Activated T-helper 2 cell treated with anti-CD3 and anti-CD28 coated beads, Interferon-gamma antibody, Interleukin-2, Interleukin-4, amounts not matched to agents 10 μg/mL and 5 μg/mL and 100 μg/mL, durations not matched to agents 14 hours and 24 hours and 36 hours (primary cell): ENCODE results near the gene VARS2. TPM values are rescaled to one million over a fixed set of nuclear protein-coding genes. Genes with fewer than 3 reads are reported as not detected.
"Not testable (repeated sequence)": the region's sequence is repeated elsewhere in the genome, so short reads cannot be mapped to it uniquely, and the experiment has no call there.

Source experiments
- DNase-seq: peaks from one replicate; pipeline ENCODE4 v3.0.0; 2021; ENCODE audit warnings: low spot score
- H3K27ac Mint-ChIP-seq: one replicate; pipeline ENCODE4 v1.8.0; 2021; ENCODE audit warnings: mixed read lengths
- H3K27me3 Mint-ChIP-seq: one replicate; pipeline ENCODE4 v1.8.0; 2021; ENCODE audit warnings: low read depth, mixed read lengths
- H3K36me3 Mint-ChIP-seq: one replicate; pipeline ENCODE4 v1.8.0; 2021; ENCODE audit warnings: low read depth, mixed read lengths
- H3K4me1 Mint-ChIP-seq: one replicate; pipeline ENCODE4 v1.8.0; 2021; ENCODE audit warnings: low read depth, mixed read lengths
- H3K4me3 Mint-ChIP-seq: one replicate; pipeline ENCODE4 v1.8.0; 2021; ENCODE audit warnings: low read depth, mild to moderate bottlenecking, moderate library complexity, mixed read lengths
- H3K9me3 Mint-ChIP-seq: one replicate; pipeline ENCODE4 v1.8.0; 2021; ENCODE audit warnings: mixed read lengths
- intact Hi-C: fragments of 100-400 bp; cut with micrococcal nuclease; formaldehyde crosslinking; loops from one replicate; pipeline ENCODE4 v1.15.1; 2023
- total RNA-seq: library from RNA; stranded (reverse); gene quantifications from 2 replicates; pipeline ENCODE4 v1.2.3, GENCODE V29; 2022

VARS2 gene
- total RNA-seq, 1 donor from 2014 or later: 67.0 TPM

DNA sequence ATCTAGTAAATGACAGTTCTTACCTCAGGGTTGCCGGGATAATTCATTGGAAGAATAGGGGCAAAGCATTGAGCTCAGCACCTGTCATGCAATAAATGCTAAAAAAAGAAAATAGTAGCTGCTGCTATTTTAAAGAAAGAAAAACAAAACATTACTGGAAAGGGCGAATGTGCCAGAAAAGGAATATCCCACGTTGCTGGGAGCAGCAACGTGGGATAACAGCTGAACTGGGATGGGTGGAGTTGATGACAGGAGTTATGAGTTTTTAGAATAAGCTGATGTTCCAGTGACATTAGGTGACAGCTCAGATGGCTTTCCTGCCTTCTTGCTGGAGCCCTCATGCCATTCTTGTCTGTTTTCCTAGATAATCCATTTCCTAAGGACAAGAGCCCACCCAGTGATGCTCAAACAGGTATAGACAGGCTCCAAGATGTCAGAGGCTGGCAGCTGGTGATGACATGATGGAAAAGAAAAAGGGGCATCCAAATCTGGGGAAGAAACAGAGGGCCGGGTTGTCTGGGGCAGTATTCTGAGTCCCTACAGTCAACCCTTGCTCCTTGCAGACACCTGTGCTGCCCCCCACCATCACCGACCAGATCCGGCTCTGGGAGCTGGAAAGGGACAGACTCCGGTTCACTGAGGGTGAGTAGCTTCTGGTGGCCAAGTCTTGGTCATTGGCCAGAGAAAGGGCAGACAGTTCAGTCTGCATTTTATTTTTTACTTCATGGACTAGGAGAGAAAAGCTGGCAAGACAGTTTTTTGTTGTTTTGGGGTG lies 1.1 kb upstream of the VARS2 start:
- no peak overlapping the region for H3K27ac Mint-ChIP-seq
- no peaks in the 10 kb centered on the region for H3K9me3 Mint-ChIP-seq
- H3K4me1 Mint-ChIP-seq: peaks cover 25% of the 10 kb centered on the region
- peaks cover 62% of the 10 kb centered on the region for H3K36me3 Mint-ChIP-seq
- no peaks in the 10 kb centered on the region for H3K27me3 Mint-ChIP-seq
- H3K4me3 Mint-ChIP-seq: peak overlapping the region; percentile 97
- intact Hi-C loops: no loop called here
- no peak for DNase-seq

- Mint-ChIP-seq H3K4me1 (peaks cover 20% of the 10 kb centered on the region), H3K27ac (no peak overlapping the region), H3K9me3 (no peaks in the 10 kb centered on the region), H3K4me3 (peak overlapping the region; percentile 97), H3K36me3 (peaks cover 66% of the 10 kb centered on the region), H3K27me3 (no peaks in the 10 kb centered on the region)
- intact Hi-C loops: loop anchor here (2.0 kb wide), 2 partner anchors 165 to 173 kb away; no protein-coding TSS in a partner anchor
- DNase-seq: no peak
Observed at GRCh38 chr6:30913721-30914075, 340 bp upstream of the VARS2 start.

DNA sequence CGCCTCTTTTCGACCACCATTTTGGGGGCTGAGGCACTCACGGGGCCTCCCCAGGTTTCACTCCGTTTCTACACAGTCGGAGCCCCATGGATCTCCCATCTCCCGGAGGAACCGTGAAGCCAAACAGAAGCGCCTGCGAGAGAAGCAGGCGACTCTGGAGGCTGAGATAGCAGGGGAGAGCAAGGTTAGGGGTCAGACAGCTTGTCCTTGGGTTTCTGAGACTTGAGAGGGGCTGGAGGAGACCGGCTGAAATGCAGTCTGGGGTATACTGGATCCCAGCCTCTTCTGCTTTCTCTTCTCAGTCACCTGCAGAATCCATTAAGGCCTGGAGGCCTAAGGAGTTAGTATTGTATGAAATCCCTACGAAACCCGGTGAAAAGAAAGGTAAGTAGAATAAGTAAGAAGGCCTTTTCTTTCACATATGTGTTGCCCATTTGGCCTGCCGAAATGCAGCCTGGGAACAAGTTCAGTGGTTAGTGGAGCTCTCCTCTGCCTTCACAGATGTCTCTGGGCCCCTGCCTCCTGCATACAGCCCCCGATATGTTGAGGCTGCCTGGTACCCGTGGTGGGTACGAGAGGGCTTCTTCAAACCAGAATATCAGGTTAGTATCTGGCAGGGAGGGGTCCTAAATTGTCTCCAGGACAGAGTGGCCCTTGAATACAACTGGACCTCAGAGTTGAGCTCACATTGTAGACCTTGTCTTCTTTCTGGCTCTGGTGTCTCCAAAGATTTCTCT lies 984 bp downstream of the VARS2 start:
- Mint-ChIP-seq H3K27ac (peak overlapping the region; percentile 88), H3K4me3 (peak overlapping the region; percentile 97)

GRCh38 chr6:30915591-30915946 lies 1.5 kb downstream of the VARS2 start:
- Mint-ChIP-seq H3K4me1 (peaks cover 16% of the 10 kb centered on the region), H3K9me3 (no peaks in the 10 kb centered on the region), H3K36me3 (peaks cover 70% of the 10 kb centered on the region), H3K27ac (peak overlapping the region; percentile 28), H3K27me3 (no peaks in the 10 kb centered on the region), H3K4me3 (peak overlapping the region; percentile 97)
- DNase-seq: no peak
- intact Hi-C loops: loop anchor here (2.0 kb wide), 2 partner anchors 163 to 171 kb away; no protein-coding TSS in a partner anchor

More for the DNA sequence above, 984 bp downstream of the VARS2 start:
- H3K27me3 Mint-ChIP-seq: no peaks in the 10 kb centered on the region
- intact Hi-C loops: loop anchor here (2.0 kb wide), 2 partner anchors 164 to 172 kb away; no protein-coding TSS in a partner anchor
- H3K36me3 Mint-ChIP-seq: peaks cover 68% of the 10 kb centered on the region
- H3K4me1 Mint-ChIP-seq: peaks cover 16% of the 10 kb centered on the region
- no peaks in the 10 kb centered on the region for H3K9me3 Mint-ChIP-seq
- no peak for DNase-seq

DNA sequence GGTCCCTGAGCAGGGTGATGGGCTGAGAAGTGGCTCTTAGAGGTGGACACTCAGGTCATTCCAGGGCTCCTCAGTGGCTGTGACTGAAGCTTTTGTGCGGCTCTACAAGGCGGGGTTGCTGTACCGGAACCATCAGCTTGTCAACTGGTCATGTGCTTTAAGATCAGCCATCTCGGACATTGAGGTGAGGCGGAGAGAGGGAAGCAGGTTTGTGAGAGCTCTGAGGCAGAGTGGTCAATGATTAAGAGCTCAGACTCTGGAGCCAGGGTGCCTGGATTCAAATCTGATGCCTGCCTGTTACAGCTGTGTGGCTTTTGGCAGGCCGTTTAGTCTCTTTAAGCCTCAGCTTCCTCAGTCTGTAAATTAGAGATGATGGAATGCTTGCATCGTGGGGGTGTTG lies 3.0 kb downstream of the VARS2 start:
- H3K4me1 Mint-ChIP-seq: peaks cover 16% of the 10 kb centered on the region
- H3K27me3 Mint-ChIP-seq: no peaks in the 10 kb centered on the region
- H3K4me3 Mint-ChIP-seq: no peak overlapping the region
- DNase-seq: no peak
- peaks cover 66% of the 10 kb centered on the region for H3K36me3 Mint-ChIP-seq
- no peak overlapping the region for H3K27ac Mint-ChIP-seq
- H3K9me3 Mint-ChIP-seq: no peaks in the 10 kb centered on the region
- intact Hi-C loops: no loop called here

DNA sequence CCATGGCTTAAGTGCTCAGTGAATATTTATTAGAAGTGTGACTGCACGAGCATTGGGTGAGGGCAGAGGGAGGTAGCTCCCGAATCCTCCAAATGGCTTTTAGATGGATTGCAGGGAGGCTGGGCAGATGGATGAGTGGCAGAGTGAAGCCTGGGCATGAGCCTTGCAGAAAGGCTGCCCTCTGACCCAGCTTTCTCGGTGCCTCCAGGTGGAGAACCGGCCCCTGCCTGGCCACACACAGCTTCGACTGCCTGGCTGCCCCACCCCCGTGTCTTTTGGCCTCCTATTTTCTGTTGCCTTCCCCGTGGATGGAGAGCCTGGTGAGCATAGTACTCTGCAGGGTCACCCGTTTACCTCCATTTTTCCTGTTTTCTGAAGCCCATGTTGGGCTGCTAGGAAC lies 3.4 kb downstream of the VARS2 start:
- intact Hi-C loops: no loop called here
- Mint-ChIP-seq H3K27me3 (no peaks in the 10 kb centered on the region), H3K27ac (no peak overlapping the region), H3K4me3 (no peak overlapping the region), H3K4me1 (peaks cover 16% of the 10 kb centered on the region), H3K36me3 (peaks cover 66% of the 10 kb centered on the region), H3K9me3 (no peaks in the 10 kb centered on the region)
- no peak for DNase-seq

DNA sequence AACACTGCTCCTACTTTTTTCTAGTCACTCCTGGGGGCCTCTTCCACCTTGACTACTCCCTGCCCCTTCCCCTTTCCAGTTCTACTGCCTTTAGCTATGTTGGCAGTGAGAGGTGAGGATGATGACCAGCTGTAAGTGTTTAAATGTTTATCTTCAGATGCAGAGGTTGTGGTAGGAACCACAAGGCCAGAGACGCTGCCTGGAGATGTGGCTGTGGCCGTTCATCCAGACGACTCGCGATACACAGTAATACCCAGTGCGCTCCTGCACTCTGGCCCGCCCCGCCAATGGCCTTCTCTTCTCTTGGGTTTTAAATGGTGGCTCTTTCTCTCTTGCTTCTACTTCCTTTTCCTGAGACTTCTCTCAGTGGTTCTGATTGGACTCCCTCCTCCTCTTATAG lies 4.6 kb downstream of the VARS2 start:
- intact Hi-C loops: no loop called here
- no peak for DNase-seq
- Mint-ChIP-seq H3K27me3 (no peaks in the 10 kb centered on the region), H3K36me3 (peaks cover 66% of the 10 kb centered on the region), H3K27ac (no peak overlapping the region), H3K9me3 (no peaks in the 10 kb centered on the region), H3K4me1 (peaks cover 10% of the 10 kb centered on the region), H3K4me3 (no peak overlapping the region)

DNA sequence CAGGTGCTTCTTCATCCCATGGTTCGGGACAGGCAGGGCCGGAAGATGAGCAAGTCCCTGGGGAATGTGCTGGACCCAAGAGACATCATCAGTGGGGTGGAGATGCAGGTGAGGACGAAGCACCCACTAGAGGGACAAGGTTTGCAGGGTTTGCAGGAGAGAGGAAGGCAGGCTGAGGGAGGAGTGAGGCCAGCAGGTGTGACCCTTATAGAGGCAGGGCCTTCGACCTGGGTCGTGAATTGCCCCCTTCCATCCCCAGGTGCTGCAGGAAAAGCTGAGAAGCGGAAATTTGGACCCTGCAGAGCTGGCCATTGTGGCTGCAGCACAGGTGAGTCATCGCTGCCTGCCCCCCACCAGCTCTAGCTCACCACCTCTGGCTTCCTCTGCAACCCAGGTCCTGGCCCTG lies 8.4 kb downstream of the VARS2 start:
- no peak overlapping the region for H3K4me3 Mint-ChIP-seq
- H3K4me1 Mint-ChIP-seq: no peaks in the 10 kb centered on the region
- H3K9me3 Mint-ChIP-seq: no peaks in the 10 kb centered on the region
- no peak overlapping the region for H3K27ac Mint-ChIP-seq
- intact Hi-C loops: no loop called here
- H3K27me3 Mint-ChIP-seq: no peaks in the 10 kb centered on the region
- H3K36me3 Mint-ChIP-seq: peaks cover 66% of the 10 kb centered on the region
- no peak for DNase-seq

- H3K9me3 Mint-ChIP-seq, H3K4me3 Mint-ChIP-seq, intact Hi-C loops, H3K27ac Mint-ChIP-seq, H3K27me3 Mint-ChIP-seq, H3K4me1 Mint-ChIP-seq, DNase-seq: not testable (repeated sequence)
- H3K36me3 Mint-ChIP-seq: peaks cover 69% of the 10 kb centered on the region
Observed at GRCh38 chr6:30924040-30924627, 10.1 kb downstream of the VARS2 start.

DNA sequence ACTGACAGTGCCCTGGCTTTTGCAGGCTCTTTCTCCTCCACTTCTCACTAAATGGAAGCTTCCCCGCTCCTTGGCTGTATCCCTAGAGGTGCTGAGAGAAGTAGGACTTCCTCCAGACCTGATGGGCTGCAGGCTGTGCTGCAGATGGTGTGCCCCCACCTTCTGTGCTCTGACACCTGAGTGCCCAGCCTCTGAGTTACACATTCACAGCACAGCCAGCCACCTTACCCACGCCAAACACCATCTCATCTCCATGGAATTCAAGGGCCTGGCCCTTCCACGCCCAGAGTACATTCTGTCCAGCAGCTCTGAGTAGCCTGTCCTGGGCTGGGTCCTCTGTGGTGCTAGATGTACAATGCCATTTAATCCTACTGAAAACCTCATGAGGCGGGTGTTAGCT lies 12.6 kb downstream of the VARS2 start:
- H3K4me3 Mint-ChIP-seq: no peak overlapping the region
- H3K27me3 Mint-ChIP-seq: no peaks in the 10 kb centered on the region
- intact Hi-C loops: no loop called here
- no peaks in the 10 kb centered on the region for H3K4me1 Mint-ChIP-seq
- peaks cover 54% of the 10 kb centered on the region for H3K36me3 Mint-ChIP-seq
- H3K27ac Mint-ChIP-seq: no peak overlapping the region
- DNase-seq: no peak
- H3K9me3 Mint-ChIP-seq: no peaks in the 10 kb centered on the region

DNA sequence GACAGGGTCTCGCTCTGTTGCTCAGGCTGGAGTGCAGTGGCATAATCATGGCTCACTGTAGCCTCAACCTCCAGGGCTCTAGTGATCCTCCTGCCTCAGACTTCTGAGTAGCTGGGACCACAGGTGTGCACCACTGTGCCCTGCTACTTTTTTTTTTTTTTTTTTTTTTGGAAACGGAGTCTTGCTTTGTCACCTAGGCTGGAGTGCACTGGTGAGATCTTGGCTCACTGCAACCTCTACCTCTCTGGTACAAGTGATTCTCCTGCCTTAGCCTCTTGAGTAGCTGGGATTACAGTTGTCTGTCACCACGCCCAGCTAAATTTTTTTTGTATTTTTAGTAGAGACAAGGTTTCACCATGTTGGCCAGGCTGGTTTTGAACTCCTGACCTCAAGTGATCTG lies 13.0 kb downstream of the VARS2 start:
- H3K4me1 Mint-ChIP-seq, H3K4me3 Mint-ChIP-seq, H3K9me3 Mint-ChIP-seq, DNase-seq, intact Hi-C loops, H3K27me3 Mint-ChIP-seq, H3K27ac Mint-ChIP-seq: not testable (repeated sequence)
- peaks cover 50% of the 10 kb centered on the region for H3K36me3 Mint-ChIP-seq

GRCh38 chr6:30928677-30929076 lies 14.6 kb downstream of the VARS2 start:
- H3K36me3 Mint-ChIP-seq: peaks cover 34% of the 10 kb centered on the region
- H3K4me1 Mint-ChIP-seq: no peaks in the 10 kb centered on the region
- H3K27ac Mint-ChIP-seq: no peak overlapping the region
- no peak for DNase-seq
- no peaks in the 10 kb centered on the region for H3K9me3 Mint-ChIP-seq
- peaks cover 3% of the 10 kb centered on the region for H3K27me3 Mint-ChIP-seq
- H3K4me3 Mint-ChIP-seq: no peak overlapping the region
- intact Hi-C loops: no loop called here

- peaks cover 26% of the 10 kb centered on the region for H3K36me3 Mint-ChIP-seq
- H3K27ac Mint-ChIP-seq: no peak overlapping the region
- no peaks in the 10 kb centered on the region for H3K9me3 Mint-ChIP-seq
- no peaks in the 10 kb centered on the region for H3K4me1 Mint-ChIP-seq
- DNase-seq: no peak
- intact Hi-C loops: no loop called here
- H3K27me3 Mint-ChIP-seq: peaks cover 6% of the 10 kb centered on the region
- no peak overlapping the region for H3K4me3 Mint-ChIP-seq
Observed at GRCh38 chr6:30930506-30930905, 16.5 kb downstream of the VARS2 start.
